GM19025 (cell line): Measurements from ENCODE around the gene CTXN3.
"Not testable (repeated sequence)": the region's sequence is repeated elsewhere in the genome, so short reads cannot be mapped to it uniquely, and the experiment has no call there.

ENCODE experiments used
- ATAC-seq: cut with Tn5 transposase; IDR thresholded peaks from one replicate; pipeline ENCODE4 v1.9.1; 2021; ENCODE audit warnings: mild to moderate bottlenecking, low read depth, moderate library complexity; ENCODE audit not compliant: unreplicated experiment

Gene CTXN3

GRCh38 chr5:127650022-127650421 lies 1.1 kb downstream of the CTXN3 start:
- ATAC-seq: no peak

GRCh38 chr5:127650649-127651048 lies 1.8 kb downstream of the CTXN3 start:
- ATAC-seq: no peak

- ATAC-seq: peak; percentile 62
These were observed 4.2 kb downstream of the CTXN3 start for GRCh38 chr5:127652952-127653611.

- no peak for ATAC-seq
These were observed 7.9 kb downstream of the CTXN3 start for GRCh38 chr5:127656825-127657224.

- ATAC-seq: no peak
These were observed 11.3 kb downstream of the CTXN3 start for GRCh38 chr5:127660047-127660733.

GRCh38 chr5:127664093-127664492 lies 15.2 kb downstream of the CTXN3 start:
- no peak for ATAC-seq

GRCh38 chr5:127665641-127666040 lies 16.8 kb downstream of the CTXN3 start:
- ATAC-seq: no peak

- ATAC-seq: no peak
These were observed 17.3 kb downstream of the CTXN3 start for GRCh38 chr5:127666043-127666716.

GRCh38 chr5:127667926-127668325 lies 19.0 kb downstream of the CTXN3 start:
- ATAC-seq: no peak

- ATAC-seq: no peak
These were observed 22.3 kb downstream of the CTXN3 start for GRCh38 chr5:127671218-127671617.

GRCh38 chr5:127673117-127673800 lies 24.4 kb downstream of the CTXN3 start:
- no peak for ATAC-seq

- ATAC-seq: not testable (repeated sequence)
These were observed 28.1 kb downstream of the CTXN3 start for GRCh38 chr5:127676951-127677350.

- ATAC-seq: not testable (repeated sequence)
These were observed 30.9 kb downstream of the CTXN3 start for GRCh38 chr5:127679691-127680330.

GRCh38 chr5:127680595-127680994 lies 31.7 kb downstream of the CTXN3 start:
- ATAC-seq: no peak

- ATAC-seq: no peak
These were observed 34.1 kb downstream of the CTXN3 start for GRCh38 chr5:127683008-127683407.

GRCh38 chr5:127684726-127685467 lies 36.0 kb downstream of the CTXN3 start:
- ATAC-seq: no peak

GRCh38 chr5:127685662-127686061 lies 36.8 kb downstream of the CTXN3 start:
- no peak for ATAC-seq

- no peak for ATAC-seq
These were observed 37.5 kb downstream of the CTXN3 start for GRCh38 chr5:127686424-127686823.

- no peak for ATAC-seq
These were observed 45.8 kb downstream of the CTXN3 start for GRCh38 chr5:127694518-127695171.
